Measurements from ENCODE around the gene ACKR3. TPM values are rescaled to one million over a fixed set of nuclear protein-coding genes. Genes with fewer than 3 reads are reported as not detected.

Gene ACKR3
- total RNA-seq, 4 donors from 2014 or later: 7.1 to 55.0 (median 15.2) TPM

GRCh38 chr2:236578411-236578846 lies 8.8 kb downstream of the ACKR3 start:
- ATAC-seq (no peak), DNase-seq (no peak)
- in situ Hi-C loops (cut with MboI; ENCODE audit: low sequenced_read_pairs in 4 of 4) (no loop called here), intact Hi-C loops (cut with DNase I; ENCODE audit: low total_unique reads) (no loop called here)
- no peak for TF ChIP-seq CTCF (IDR thresholded peaks at IDR 0.05 in 4 of 5, conservative IDR thresholded peaks at IDR 0.05 in 1 of 5)
- TF ChIP-seq POLR2A (IDR thresholded peaks at IDR 0.05): no peak
- no peaks in the 10 kb centered on the region for H3K27me3 ChIP-seq
- no peaks in the 10 kb centered on the region for H3K9me3 ChIP-seq
- H3K27ac ChIP-seq: peak overlapping the region; percentile 47 to 76 (median 58)
- peaks cover 2 to 13% of the 10 kb centered on the region in 2 donors for H3K36me3 ChIP-seq
- H3K4me3 ChIP-seq: no peak overlapping the region
- peaks cover 5 to 35% of the 10 kb centered on the region in 2 donors for H3K4me1 ChIP-seq

- Histone ChIP-seq H3K36me3 (peaks cover 2 to 13% of the 10 kb centered on the region in 2 donors), H3K4me1 (peaks cover 5 to 30% of the 10 kb centered on the region in 2 donors), H3K27ac (peak overlapping the region; percentile 17 to 76 (median 58)), H3K4me3 (no peak overlapping the region), H3K9me3 (no peaks in the 10 kb centered on the region), H3K27me3 (no peaks in the 10 kb centered on the region)
- intact Hi-C loops (cut with DNase I; ENCODE audit: low total_unique reads) (no loop called here), in situ Hi-C loops (cut with MboI; ENCODE audit: low sequenced_read_pairs in 4 of 4) (no loop called here)
- TF ChIP-seq CTCF (IDR thresholded peaks at IDR 0.05 in 4 of 5, conservative IDR thresholded peaks at IDR 0.05 in 1 of 5) (no peak), POLR2A (IDR thresholded peaks at IDR 0.05) (no peak)
- ATAC-seq: no peak
- DNase-seq: no peak
Observed at GRCh38 chr2:236579048-236579745, 9.6 kb downstream of the ACKR3 start.

GRCh38 chr2:236579746-236580315 lies 10.2 kb downstream of the ACKR3 start:
- DNase-seq (no peak), ATAC-seq (peak in 1 of 2 donors; percentile 13)
- TF ChIP-seq POLR2A (IDR thresholded peaks at IDR 0.05) (no peak), CTCF (IDR thresholded peaks at IDR 0.05 in 4 of 5, conservative IDR thresholded peaks at IDR 0.05 in 1 of 5) (no peak)
- H3K9me3 ChIP-seq: no peaks in the 10 kb centered on the region
- peak overlapping the region; percentile 10 to 76 (median 22) for H3K27ac ChIP-seq
- intact Hi-C loops (cut with DNase I; ENCODE audit: low total_unique reads) (no loop called here), in situ Hi-C loops (cut with MboI; ENCODE audit: low sequenced_read_pairs in 4 of 4) (no loop called here)
- H3K27me3 ChIP-seq: no peaks in the 10 kb centered on the region
- H3K36me3 ChIP-seq: peaks cover 2 to 13% of the 10 kb centered on the region in 2 donors
- peaks cover 5 to 23% of the 10 kb centered on the region in 2 donors for H3K4me1 ChIP-seq
- no peak overlapping the region for H3K4me3 ChIP-seq

GRCh38 chr2:236580746-236581355 lies 11.2 kb downstream of the ACKR3 start:
- intact Hi-C loops (cut with DNase I; ENCODE audit: low total_unique reads) (no loop called here), in situ Hi-C loops (cut with MboI; ENCODE audit: low sequenced_read_pairs in 4 of 4) (no loop called here)
- no peak for DNase-seq
- no peaks in the 10 kb centered on the region for H3K27me3 ChIP-seq
- no peak for ATAC-seq
- no peaks in the 10 kb centered on the region for H3K9me3 ChIP-seq
- H3K4me1 ChIP-seq: peaks cover 5 to 17% of the 10 kb centered on the region in 2 donors
- peaks cover 2 to 13% of the 10 kb centered on the region in 2 donors for H3K36me3 ChIP-seq
- TF ChIP-seq POLR2A (IDR thresholded peaks at IDR 0.05): no peak
- no peak for TF ChIP-seq CTCF (IDR thresholded peaks at IDR 0.05 in 4 of 5, conservative IDR thresholded peaks at IDR 0.05 in 1 of 5)
- H3K27ac ChIP-seq: no peak overlapping the region
- H3K4me3 ChIP-seq: no peak overlapping the region

Measured in gastrocnemius medialis (tissue), 4 donors.